ENCODE measurements around the gene SLC6A3. TPM values are rescaled to one million over a fixed set of nuclear protein-coding genes. Genes with fewer than 3 reads are reported as not detected.
"Not testable (repeated sequence)": the region's sequence is repeated elsewhere in the genome, so short reads cannot be mapped to it uniquely, and the experiment has no call there.

Gene SLC6A3
- total RNA-seq, 2 donors from 2014 or later = 0.10 to 0.19 TPM

- intact Hi-C loops (cut with DNase I) = loop anchor here in 1 of 2 donors (1.0 kb wide), 1 partner anchor 22 kb away; no protein-coding TSS in a partner anchor
These were observed 61.3 kb downstream of the SLC6A3 start for GRCh38 chr5:1383886-1384401.

GRCh38 chr5:1383344-1383743 is 61.9 kb downstream of the SLC6A3 start:
- intact Hi-C loops (cut with DNase I) = no loop called here
- no peak for DNase-seq (ENCODE audit: low spot score)

More at GRCh38 chr5:1383886-1384401, 61.3 kb downstream of the SLC6A3 start:
- DNase-seq (ENCODE audit: low spot score) = no peak

- intact Hi-C loops (cut with DNase I) = no loop called here
These were observed 63.0 kb downstream of the SLC6A3 start for GRCh38 chr5:1382248-1382700.

DNA sequence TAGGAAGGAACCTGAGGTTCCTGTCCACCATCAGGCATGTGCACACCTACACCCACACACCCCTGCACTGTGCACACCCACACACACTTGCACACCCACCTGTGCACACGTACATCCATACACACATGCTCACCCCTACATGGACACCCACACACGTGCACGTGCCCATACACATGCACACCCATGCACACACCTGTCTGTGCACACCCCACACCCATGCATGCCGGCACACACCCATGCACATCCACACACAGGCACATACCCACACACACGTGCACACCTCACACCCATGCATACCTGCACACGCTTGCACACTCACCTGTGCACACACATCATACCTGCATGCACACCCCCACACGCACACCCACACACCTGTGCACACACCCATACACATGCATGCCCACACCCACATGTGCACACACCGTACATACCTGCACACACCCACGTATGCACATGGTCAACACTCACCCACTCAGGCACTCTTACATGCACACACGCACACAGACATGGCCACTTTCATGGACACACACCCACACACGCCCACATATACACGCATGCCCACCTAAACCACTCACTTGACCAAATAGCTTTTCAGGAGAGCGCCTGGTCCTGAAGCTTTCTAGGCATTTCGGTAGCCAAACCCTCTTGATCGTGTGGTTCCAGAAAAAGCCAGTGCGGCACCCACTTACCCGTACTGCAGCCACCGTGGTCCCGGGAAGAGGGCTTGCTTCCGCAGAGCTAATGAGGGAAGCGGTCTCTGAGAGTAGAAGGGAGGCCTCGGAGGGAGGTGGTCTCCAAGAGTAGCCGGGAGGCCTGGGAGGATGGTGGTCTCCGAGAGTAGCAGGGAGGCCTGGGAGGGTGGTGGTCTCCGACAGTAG is 63.6 kb downstream of the SLC6A3 start:
- intact Hi-C loops (cut with DNase I) = no loop called here
- no peak for DNase-seq (ENCODE audit: low spot score)

More at GRCh38 chr5:1382248-1382700, 63.0 kb downstream of the SLC6A3 start:
- no peak for DNase-seq (ENCODE audit: low spot score)

- intact Hi-C loops (cut with DNase I) = no loop called here
- DNase-seq (ENCODE audit: low spot score) = no peak
These were observed 64.3 kb downstream of the SLC6A3 start for GRCh38 chr5:1380910-1381309.

DNA sequence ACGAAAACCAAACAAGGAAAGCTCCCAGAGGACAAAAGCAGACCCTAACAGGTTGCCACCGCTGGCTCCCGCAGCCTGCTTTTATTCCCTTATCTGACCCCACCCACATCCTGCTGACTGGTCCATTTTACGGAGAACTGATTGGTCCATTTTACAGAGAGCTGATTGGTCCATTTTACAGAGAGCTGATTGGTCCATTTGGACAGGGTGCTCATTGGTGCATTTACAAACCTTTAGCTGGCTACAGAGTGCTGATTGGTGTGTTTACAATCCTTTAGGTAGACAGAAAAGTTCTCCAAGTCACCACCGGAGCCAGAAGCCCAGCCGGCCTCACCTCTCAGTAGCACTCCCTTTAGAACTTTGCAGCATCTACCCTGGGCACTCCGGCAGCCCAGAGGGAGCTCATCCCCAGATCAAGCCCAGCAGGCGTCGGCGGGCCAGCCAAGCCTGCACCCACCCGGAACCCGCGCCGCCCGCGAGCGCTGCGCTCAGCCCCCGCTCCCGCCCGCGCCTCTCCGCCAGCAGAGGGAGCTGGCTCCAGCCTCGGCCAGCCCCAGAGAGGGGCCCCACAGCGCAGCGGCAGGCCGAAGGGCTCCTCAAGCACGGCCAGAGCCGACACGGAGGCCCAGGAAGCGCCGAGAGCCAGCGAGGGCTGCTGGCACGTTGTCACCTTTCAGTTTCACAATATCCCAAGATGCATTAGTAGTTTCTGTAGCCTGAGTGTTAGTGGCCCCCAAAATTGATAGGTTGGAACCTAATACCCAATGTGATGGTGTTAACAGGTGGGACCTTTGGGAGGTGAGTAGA is 65.0 kb downstream of the SLC6A3 start:
- DNase-seq (ENCODE audit: low spot score) = no peak
- intact Hi-C loops (cut with DNase I) = no loop called here

DNA sequence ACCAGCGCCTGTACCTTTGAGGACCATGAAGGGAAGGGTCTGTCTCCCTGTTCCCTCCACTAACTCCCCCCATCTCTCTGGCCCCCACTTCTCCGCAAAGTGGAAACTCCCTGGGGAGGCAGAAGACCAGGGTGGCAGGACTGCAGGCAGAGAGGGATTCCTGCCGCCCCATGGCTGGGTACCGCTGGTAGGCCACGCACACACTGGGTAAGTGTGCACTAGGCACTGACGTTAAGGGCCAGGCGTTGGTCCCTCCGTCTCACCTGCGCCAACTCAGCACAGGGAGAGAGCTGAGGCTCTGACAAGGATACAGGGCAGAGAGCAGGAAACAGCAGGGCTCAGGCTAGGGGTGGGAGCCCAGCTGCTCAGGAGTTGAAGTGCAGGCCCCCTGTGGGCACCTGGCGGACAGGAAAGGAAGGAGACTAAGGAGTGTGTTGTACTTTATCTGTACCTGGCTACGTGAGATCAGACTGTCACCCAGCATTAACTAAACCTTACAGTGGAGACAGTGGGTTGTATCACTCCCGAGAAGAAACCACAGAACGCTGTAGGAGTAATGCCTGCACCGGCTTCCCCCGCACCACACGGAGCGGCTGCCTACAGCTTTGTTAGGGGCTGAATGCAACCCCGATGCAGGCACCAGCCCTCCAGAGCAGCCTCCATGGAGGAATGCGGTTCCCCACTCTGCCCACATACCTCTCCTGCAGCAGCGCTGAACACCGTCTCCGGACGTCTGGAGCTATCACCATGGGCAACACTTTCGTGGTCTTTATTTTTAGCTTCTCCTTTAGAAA is 66.2 kb downstream of the SLC6A3 start:
- peak; percentile 73 for DNase-seq (ENCODE audit: low spot score)
- intact Hi-C loops (cut with DNase I) = no loop called here

- intact Hi-C loops (cut with DNase I) = no loop called here
- DNase-seq (ENCODE audit: low spot score) = peak; percentile 68
These were observed 67.1 kb downstream of the SLC6A3 start for GRCh38 chr5:1378096-1378495.

- peak; percentile 45 for DNase-seq (ENCODE audit: low spot score)
- intact Hi-C loops (cut with DNase I) = no loop called here
These were observed 68.3 kb downstream of the SLC6A3 start for GRCh38 chr5:1376981-1377380.

DNA sequence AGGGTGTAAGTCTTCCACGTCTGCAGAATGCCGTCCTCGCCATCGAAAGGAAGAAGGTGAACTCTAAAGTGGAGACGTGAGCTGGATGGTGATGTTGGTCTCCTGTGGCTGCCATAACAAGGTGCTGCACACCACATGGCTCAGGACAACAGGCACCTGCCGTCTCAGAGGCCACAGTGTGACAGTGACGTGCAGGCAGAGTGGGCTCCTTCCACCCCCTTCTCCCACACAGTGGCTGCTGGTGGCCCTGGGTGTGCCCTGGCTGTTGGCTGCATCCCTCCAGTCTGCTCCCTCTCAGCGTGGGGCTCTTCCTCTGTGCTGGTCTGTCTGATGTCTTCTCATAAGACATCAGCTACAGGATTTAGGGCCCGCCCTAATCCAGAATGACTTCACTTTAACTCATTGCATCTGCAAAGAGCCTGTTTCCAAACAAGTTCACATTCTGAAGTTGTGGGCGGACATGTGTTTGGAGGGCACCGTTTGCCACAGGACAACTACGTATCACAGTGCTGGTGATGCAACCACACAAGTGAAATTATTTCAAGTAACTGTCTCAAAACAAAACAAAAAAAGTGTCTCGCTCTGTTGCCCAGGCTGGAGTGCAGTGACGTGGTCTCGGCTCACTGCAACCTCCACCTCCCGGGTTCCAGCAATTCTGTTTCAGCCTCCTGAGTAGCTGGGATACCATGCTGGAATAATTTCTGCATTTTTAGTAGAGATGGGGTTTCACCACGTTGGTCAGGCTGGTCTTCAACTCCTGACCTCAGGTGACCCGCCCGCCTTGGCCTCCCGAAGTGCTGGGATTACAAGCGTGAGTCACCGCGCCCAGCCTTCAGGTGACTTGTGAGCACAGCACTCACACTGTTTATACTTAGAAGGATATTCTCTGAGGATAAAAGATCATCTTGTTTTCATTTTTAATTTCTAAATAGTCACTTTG is 69.1 kb downstream of the SLC6A3 start:
- peak; percentile 55 for DNase-seq (ENCODE audit: low spot score)
- intact Hi-C loops (cut with DNase I) = no loop called here

DNA sequence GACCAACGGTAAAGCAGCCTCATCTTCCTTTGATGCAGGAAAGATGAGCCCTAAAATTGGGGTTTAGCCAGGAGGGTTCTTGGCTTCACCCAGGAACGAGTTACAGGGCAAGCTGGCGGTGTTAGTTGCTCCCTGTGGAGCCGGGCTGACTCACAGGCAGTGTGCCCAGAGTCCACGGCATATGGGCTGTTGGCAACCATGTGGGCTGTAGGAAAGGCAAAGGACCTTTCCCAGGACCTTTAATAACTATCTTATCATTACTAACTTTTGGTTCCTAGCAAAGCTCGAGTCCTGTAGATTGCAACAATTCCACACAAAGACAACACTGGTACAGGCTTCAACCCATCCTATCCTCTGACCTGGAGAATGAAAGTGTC is 70.6 kb downstream of the SLC6A3 start:
- peak; percentile 50 for DNase-seq (ENCODE audit: low spot score)
- intact Hi-C loops (cut with DNase I) = no loop called here

DNA sequence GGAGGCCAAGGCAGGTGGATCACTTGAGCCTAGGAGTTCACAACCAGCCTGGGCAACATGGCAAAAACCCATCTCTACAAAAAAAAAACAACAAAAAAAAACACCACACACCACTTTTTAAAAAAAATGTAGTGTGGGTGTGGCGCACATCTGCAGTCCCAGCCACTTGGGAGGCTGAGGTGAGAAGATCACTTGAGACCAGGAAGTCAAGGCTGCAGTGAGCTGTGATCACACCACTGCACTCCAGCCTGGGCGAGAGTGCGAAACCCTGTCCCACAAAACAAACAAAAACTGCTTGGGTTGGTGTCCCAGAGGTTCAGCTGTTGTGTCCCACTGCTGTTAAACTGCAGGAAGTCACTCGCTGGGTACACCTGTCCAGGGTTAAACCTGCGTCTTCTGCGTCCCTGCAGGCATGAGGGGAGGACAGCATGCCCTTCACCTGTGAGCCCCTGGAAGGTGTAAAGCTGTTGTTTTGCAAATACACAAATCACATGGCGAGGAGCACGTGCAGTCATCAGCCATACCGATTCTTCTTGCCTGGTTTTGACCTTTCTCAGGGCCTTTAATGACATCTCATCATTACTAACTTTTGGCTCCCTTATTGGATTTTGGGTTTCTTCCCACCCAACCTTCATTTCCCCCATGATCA is 71.1 kb downstream of the SLC6A3 start:
- intact Hi-C loops (cut with DNase I) = no loop called here
- peak; percentile 16 for DNase-seq (ENCODE audit: low spot score)

DNA sequence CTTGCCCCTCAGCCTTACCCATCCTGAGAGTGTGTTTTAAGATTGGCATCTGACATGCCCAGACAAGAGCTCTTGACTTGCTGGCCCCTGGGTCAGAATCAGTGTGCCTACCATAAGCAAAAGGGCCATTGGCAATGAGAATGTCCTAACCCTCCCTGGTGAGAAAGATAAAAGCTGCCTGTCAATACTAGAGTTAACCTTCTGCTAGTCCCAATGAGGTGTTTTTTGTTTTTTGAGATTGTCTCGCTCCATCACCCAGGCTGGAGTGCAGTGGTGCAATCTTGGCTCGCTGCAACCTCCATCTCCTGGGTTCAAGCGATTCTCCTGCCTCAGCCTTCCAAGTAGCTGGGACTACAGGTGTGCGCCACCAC is 73.3 kb downstream of the SLC6A3 start:
- DNase-seq (ENCODE audit: low spot score); intact Hi-C loops (cut with DNase I): not testable (repeated sequence)

DNA sequence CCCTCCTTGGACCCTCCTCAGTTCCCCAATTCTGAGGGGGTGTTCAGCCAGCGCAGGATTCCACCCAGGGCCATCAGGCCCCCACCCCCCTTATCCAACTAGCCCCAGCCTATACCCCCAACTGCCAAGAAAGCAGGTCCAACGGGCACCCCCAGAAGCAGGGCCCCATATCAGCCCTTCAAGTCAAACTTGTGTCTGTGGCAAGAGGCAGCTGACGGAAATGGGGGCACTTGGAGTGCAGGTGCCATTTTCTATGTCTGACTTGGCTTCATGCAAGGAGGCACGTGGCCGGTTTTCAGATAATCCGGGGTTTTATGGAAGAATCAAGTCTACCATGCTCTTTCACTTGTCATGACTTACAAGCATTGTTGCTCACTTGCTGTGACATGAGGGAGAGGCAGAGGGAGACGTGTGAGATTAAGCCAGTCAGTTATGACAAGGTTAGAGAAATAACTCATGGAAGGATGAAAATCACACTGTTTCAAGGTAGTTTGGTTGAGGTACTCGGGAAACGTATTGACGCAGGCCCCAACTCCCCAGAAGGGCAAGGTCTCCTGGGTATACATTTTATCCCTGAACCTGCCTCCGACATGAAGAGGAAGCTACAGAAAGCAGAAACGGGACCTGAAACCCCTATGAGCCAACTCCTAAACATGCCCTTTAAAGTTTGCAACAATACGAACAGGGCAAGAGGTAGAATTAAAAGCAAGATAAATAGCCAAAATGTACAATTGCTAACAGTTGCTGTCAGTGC is 73.8 kb downstream of the SLC6A3 start:
- intact Hi-C loops (cut with DNase I) = no loop called here
- DNase-seq (ENCODE audit: low spot score) = no peak

GRCh38 chr5:1370006-1370405 is 75.2 kb downstream of the SLC6A3 start:
- no peak for DNase-seq (ENCODE audit: low spot score)
- intact Hi-C loops (cut with DNase I) = no loop called here

DNA sequence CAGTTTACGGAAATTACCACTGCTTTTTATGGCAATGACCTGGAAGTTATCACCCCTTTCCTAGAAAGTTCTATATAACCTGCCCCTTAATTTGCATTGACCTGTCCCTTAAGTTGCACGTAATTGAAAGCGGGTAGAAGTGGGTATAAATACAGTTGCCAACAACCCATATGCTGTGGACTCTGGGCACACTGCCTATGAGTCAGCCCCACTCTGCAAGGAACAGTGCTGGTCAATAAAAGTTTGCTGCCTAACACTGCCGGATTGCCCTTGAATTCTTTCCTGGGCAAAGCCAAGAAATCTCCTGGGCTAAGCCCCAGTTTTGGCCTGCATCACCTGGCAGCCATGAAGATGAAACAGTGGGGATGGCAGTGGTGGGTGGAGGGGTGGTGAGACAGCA is 76.5 kb downstream of the SLC6A3 start:
- intact Hi-C loops (cut with DNase I) = no loop called here
- no peak for DNase-seq (ENCODE audit: low spot score)

- intact Hi-C loops (cut with DNase I) = no loop called here
- no peak for DNase-seq (ENCODE audit: low spot score)
These were observed 77.0 kb downstream of the SLC6A3 start for GRCh38 chr5:1368236-1368635.

Measured in posterior vena cava (tissue), 2 donors.